Measurements from ENCODE around the gene RELN. TPM values are rescaled to one million over a fixed set of nuclear protein-coding genes. Genes with fewer than 3 reads are reported as not detected.
A peak's percentile ranks its signal among the peaks of the same experiment; 100 is the strongest.

The RELN gene
- total and polyA plus RNA-seq, 2 donors (not counting 1 experiment from before 2014, with no cell fraction given): 0.33 to 31.8 TPM

DNA sequence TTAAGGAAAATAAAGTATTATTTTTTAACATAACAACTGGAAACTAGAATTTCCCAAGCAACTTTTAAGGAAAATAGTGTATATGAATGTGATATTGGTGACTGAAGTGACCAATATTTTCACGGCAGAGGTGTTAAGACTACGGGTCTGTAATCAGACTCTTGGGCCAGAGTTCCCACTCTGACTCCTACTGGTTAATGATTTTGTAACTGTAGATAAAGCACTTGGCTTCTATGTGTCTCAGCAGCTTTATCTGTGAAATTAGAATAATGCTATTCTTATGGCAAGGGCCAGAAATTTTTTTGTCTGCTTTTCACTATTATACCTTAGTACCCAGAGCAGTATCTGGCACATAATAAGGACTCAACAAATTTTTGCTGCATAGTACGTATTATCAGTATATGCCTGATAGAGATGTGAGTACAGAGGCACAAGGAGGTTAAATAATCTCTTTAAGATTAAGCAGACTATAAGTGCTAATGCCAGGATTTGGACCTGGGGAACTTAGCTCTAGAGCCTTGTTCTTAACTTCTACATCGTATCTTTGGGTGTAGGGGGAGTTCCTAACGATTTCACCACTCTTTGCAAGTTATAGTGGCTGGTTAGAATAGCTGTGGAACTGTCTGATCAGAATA lies 357.3 kb downstream of the RELN start:
- no peak overlapping the region for H3K27ac ChIP-seq (ENCODE audit: insufficient read depth, low read length)
- no peaks in the 10 kb centered on the region for H3K27me3 ChIP-seq (ENCODE audit: control insufficient read depth, insufficient read depth, low read length)
- no peak overlapping the region for H3K4me3 ChIP-seq (replicated peaks in 1 of 4; ENCODE audit: control extremely low read depth in 1 of 4, insufficient read depth in 1 of 4, low read depth in 3 of 4, low read length in 4 of 4)
- H4K20me1 ChIP-seq (ENCODE audit: control insufficient read depth, extremely low read depth, insufficient read depth, low read length): no peaks in the 10 kb centered on the region
- H3K9me3 ChIP-seq (ENCODE audit: control insufficient read depth, insufficient read depth, low read depth, low read length): no peaks in the 10 kb centered on the region
- H3K4me1 ChIP-seq (ENCODE audit: control insufficient read depth, extremely low read depth, insufficient read depth, low read length): peaks cover 5% of the 10 kb centered on the region
- H2AFZ ChIP-seq (ENCODE audit: low read length): no peak overlapping the region
- no peak overlapping the region for H3K9ac ChIP-seq (ENCODE audit: insufficient read depth, low read length)
- H3K4me2 ChIP-seq (ENCODE audit: extremely low read depth, insufficient read depth, low read length): no peak overlapping the region
- H3K79me2 ChIP-seq (ENCODE audit: control insufficient read depth, insufficient read depth, low read length): no peaks in the 10 kb centered on the region
- TF ChIP-seq, protein P1, sequence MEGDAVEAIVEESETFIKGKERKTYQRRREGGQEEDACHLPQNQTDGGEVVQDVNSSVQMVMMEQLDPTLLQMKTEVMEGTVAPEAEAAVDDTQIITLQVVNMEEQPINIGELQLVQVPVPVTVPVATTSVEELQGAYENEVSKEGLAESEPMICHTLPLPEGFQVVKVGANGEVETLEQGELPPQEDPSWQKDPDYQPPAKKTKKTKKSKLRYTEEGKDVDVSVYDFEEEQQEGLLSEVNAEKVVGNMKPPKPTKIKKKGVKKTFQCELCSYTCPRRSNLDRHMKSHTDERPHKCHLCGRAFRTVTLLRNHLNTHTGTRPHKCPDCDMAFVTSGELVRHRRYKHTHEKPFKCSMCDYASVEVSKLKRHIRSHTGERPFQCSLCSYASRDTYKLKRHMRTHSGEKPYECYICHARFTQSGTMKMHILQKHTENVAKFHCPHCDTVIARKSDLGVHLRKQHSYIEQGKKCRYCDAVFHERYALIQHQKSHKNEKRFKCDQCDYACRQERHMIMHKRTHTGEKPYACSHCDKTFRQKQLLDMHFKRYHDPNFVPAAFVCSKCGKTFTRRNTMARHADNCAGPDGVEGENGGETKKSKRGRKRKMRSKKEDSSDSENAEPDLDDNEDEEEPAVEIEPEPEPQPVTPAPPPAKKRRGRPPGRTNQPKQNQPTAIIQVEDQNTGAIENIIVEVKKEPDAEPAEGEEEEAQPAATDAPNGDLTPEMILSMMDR (conservative IDR thresholded peaks at IDR 0.05 in 1 of 2, IDR thresholded peaks at IDR 0.05 in 1 of 2; ENCODE audit: low read depth in 1 of 2, low read length in 2 of 2): no peak
- no peak for TF ChIP-seq EZH2 (IDR thresholded peaks at IDR 0.05; ENCODE audit: low read length, missing control alignments)
- H3K36me3 ChIP-seq (ENCODE audit: control insufficient read depth, insufficient read depth, low read length): no peaks in the 10 kb centered on the region
- no peak for DNase-seq (ENCODE audit: low read depth in 2 of 2)

DNA sequence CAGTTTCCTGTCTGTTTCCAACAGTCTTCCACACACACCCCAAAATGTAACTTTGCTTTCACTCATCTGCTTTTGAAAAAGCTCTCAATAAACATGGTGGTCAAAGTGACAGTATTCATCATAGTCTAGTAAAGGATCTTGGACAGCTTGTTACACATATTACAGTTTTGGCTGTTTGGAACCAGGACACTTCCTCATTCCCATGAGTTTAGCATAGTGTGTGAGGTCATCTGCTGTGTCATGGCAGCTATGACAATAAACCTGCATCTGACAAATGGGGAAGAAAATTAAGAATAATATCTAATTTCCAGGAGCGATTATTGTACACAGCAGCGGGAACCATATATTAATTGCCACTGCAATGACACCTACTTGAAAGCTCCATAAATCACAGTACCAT lies 359.1 kb downstream of the RELN start:
- DNase-seq (ENCODE audit: low read depth in 2 of 2): peak; percentile 21 to 31
- no peak overlapping the region for H2AFZ ChIP-seq (ENCODE audit: low read length)
- no peaks in the 10 kb centered on the region for H3K9me3 ChIP-seq (ENCODE audit: control insufficient read depth, insufficient read depth, low read depth, low read length)
- no peaks in the 10 kb centered on the region for H3K79me2 ChIP-seq (ENCODE audit: control insufficient read depth, insufficient read depth, low read length)
- no peaks in the 10 kb centered on the region for H4K20me1 ChIP-seq (ENCODE audit: control insufficient read depth, extremely low read depth, insufficient read depth, low read length)
- H3K9ac ChIP-seq (ENCODE audit: insufficient read depth, low read length): no peak overlapping the region
- peaks cover 2% of the 10 kb centered on the region for H3K4me1 ChIP-seq (ENCODE audit: control insufficient read depth, extremely low read depth, insufficient read depth, low read length)
- no peak overlapping the region for H3K27ac ChIP-seq (ENCODE audit: insufficient read depth, low read length)
- H3K36me3 ChIP-seq (ENCODE audit: control insufficient read depth, insufficient read depth, low read length): no peaks in the 10 kb centered on the region
- H3K4me2 ChIP-seq (ENCODE audit: extremely low read depth, insufficient read depth, low read length): no peak overlapping the region
- H3K4me3 ChIP-seq (replicated peaks in 1 of 4; ENCODE audit: control extremely low read depth in 1 of 4, insufficient read depth in 1 of 4, low read depth in 3 of 4, low read length in 4 of 4): no peak overlapping the region
- TF ChIP-seq, protein P1 (conservative IDR thresholded peaks at IDR 0.05 in 1 of 2, IDR thresholded peaks at IDR 0.05 in 1 of 2; ENCODE audit: low read depth in 1 of 2, low read length in 2 of 2): no peak
- TF ChIP-seq EZH2 (IDR thresholded peaks at IDR 0.05; ENCODE audit: low read length, missing control alignments): no peak
- H3K27me3 ChIP-seq (ENCODE audit: control insufficient read depth, insufficient read depth, low read length): no peaks in the 10 kb centered on the region

DNA sequence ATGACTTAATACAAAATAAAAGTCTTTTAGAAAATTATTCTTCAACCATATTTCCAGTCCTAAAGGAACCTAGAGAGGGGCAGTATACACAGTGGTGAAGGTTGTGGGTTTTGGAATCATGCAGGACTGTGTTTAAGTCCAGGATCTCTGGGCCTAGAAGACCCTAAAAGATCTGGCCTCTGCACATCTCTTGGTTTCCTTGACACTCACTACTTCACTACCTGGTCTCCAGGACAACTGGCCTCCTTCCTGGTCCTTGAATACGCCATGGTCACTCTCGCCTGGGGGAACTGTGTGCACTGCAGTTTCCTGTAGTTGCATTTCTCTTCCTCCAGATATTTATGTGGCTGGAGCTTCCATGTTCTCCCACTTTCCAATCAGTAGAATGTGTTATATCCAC lies 360.7 kb downstream of the RELN start:
- Histone ChIP-seq H3K9ac (ENCODE audit: insufficient read depth, low read length) (no peak overlapping the region), H3K36me3 (ENCODE audit: control insufficient read depth, insufficient read depth, low read length) (no peaks in the 10 kb centered on the region), H2AFZ (ENCODE audit: low read length) (no peak overlapping the region), H4K20me1 (ENCODE audit: control insufficient read depth, extremely low read depth, insufficient read depth, low read length) (no peaks in the 10 kb centered on the region), H3K4me1 (ENCODE audit: control insufficient read depth, extremely low read depth, insufficient read depth, low read length) (peaks cover 2% of the 10 kb centered on the region), H3K27ac (ENCODE audit: insufficient read depth, low read length) (no peak overlapping the region), H3K79me2 (ENCODE audit: control insufficient read depth, insufficient read depth, low read length) (no peaks in the 10 kb centered on the region), H3K4me2 (ENCODE audit: extremely low read depth, insufficient read depth, low read length) (no peak overlapping the region), H3K4me3 (replicated peaks in 1 of 4; ENCODE audit: control extremely low read depth in 1 of 4, insufficient read depth in 1 of 4, low read depth in 3 of 4, low read length in 4 of 4) (no peak overlapping the region), H3K9me3 (ENCODE audit: control insufficient read depth, insufficient read depth, low read depth, low read length) (no peaks in the 10 kb centered on the region), H3K27me3 (ENCODE audit: control insufficient read depth, insufficient read depth, low read length) (no peaks in the 10 kb centered on the region)
- TF ChIP-seq EZH2 (IDR thresholded peaks at IDR 0.05; ENCODE audit: low read length, missing control alignments): no peak
- TF ChIP-seq, protein P1 (conservative IDR thresholded peaks at IDR 0.05 in 1 of 2, IDR thresholded peaks at IDR 0.05 in 1 of 2; ENCODE audit: low read depth in 1 of 2, low read length in 2 of 2): no peak
- no peak for DNase-seq (ENCODE audit: low read depth in 2 of 2)

Measured in fibroblast of lung (primary cell).